Panc1 (cell line): ENCODE data around the gene CAMK4.

Source experiments
- CTCF ChIP-seq: fragments of 450-650 bp; IDR thresholded peaks from 2 replicates; pipeline ENCODE4 v1.5.1; 2017; ENCODE audit warnings: mild to moderate bottlenecking
- POLR2AphosphoS5 ChIP-seq: IDR thresholded peaks from 2 replicates; pipeline ENCODE4 v1.6.1; 2012; ENCODE audit warnings: mild to moderate bottlenecking, low read depth, low read length, moderate library complexity
- SIN3A ChIP-seq: IDR thresholded peaks from 2 replicates; pipeline ENCODE4 v1.6.1; 2012; ENCODE audit warnings: low read depth, mild to moderate bottlenecking, low read length, moderate library complexity, borderline replicate concordance; ENCODE audit not compliant: insufficient read depth
- TCF7L2 ChIP-seq: IDR thresholded peaks from 2 replicates; pipeline ENCODE4 v1.6.1; 2011; ENCODE audit warnings: mild to moderate bottlenecking, low read depth, low read length, inconsistent platforms

- TF ChIP-seq CTCF, result no peak
- no peak for TF ChIP-seq POLR2AphosphoS5
- TF ChIP-seq TCF7L2, result no peak
- TF ChIP-seq SIN3A, result no peak
Observed at GRCh38 chr5:111233052-111233374, 8.8 kb downstream of the CAMK4 start.
